Gastrocnemius medialis (tissue), 4 donors: ENCODE measurements around the gene LHCGR. TPM values are rescaled to one million over a fixed set of nuclear protein-coding genes. Genes with fewer than 3 reads are reported as not detected.

ENCODE experiments used
- ATAC-seq, 2 donors: fragments of 150-250 bp; one replicate each; pipeline ENCODE4 v1.9.1; 2016
- DNase-seq, 2 donors: peaks; one replicate each; pipeline ENCODE4 v3.0.0-alpha.2; 2019
- H3K27ac ChIP-seq, 4 donors: fragments of 200-600 bp; sonication (generic); 1 replicate in 1 of 4; 2 replicates in 3 of 4; pipeline ENCODE4 v1.5.1; 2016 to 2018; ENCODE audit warnings: mild to moderate bottlenecking in 2 of 4, moderate library complexity in 1 of 4
- H3K27me3 ChIP-seq, 3 donors: fragments of 200-600 bp; sonication (generic) in 2 of 3; 1 replicate in 1 of 3; 2 replicates in 2 of 3; pipeline versions ENCODE4 v1.5.1 to v1.6.0; 2016 to 2019; ENCODE audit warnings: mild to moderate bottlenecking in 1 of 3, moderate library complexity in 1 of 3
- H3K36me3 ChIP-seq, 2 donors: fragments of 200-600 bp; sonication (generic) in 1 of 2; one replicate each; pipeline ENCODE4 v1.5.1; 2017 to 2018
- H3K4me1 ChIP-seq, 2 donors: fragments of 200-600 bp; sonication (generic) in 1 of 2; one replicate each; pipeline ENCODE4 v1.5.1; 2016 to 2017; ENCODE audit warnings: mild to moderate bottlenecking in 2 of 2
- H3K4me3 ChIP-seq, 4 donors: fragments of 200-600 bp; sonication (generic) in 3 of 4; 1 replicate in 1 of 4; 2 replicates in 3 of 4; pipeline ENCODE4 v1.5.1; 2016 to 2019; ENCODE audit warnings: mild to moderate bottlenecking in 2 of 4
- H3K9me3 ChIP-seq, 3 donors: fragments of 200-600 bp; sonication (generic) in 2 of 3; 1 replicate in 1 of 3; 2 replicates in 2 of 3; pipeline ENCODE4 v1.5.1; 2016 to 2019
- POLR2A ChIP-seq, 2 donors: fragments of 450-650 bp; IDR thresholded peaks; one replicate each; pipeline ENCODE4 v1.6.1; 2017; ENCODE audit warnings: antibody characterized with exemption in 2 of 2, mild to moderate bottlenecking in 2 of 2, moderate library complexity in 2 of 2
- in situ Hi-C, 4 donors: fragments of 200-750 bp; cut with MboI; loops; one replicate each; pipeline versions ENCODE4 v1.15.0 to v1.8.0; 2017; ENCODE audit warnings: low sequenced_read_pairs in 4 of 4
- intact Hi-C: fragments of 100-400 bp; cut with DNase I; formaldehyde crosslinking; loops from one replicate; pipeline ENCODE4 v1.15.1; 2023; ENCODE audit warnings: low total_unique reads
- total RNA-seq, 4 donors: library from RNA; depleted of rRNA; stranded (reverse); fragments of >200 nt; gene quantifications; one replicate each; pipeline versions ENCODE4 v1.1.0 to v1.2.3, GENCODE V29; 2016
- TF ChIP-seq, protein P1 (sequence below), 5 experiments: fragments of 450-650 bp in 3 of 5; fragments of 200-600 bp in 2 of 5; sonication (generic) in 2 of 5; IDR thresholded peaks in 4 of 5; conservative IDR thresholded peaks in 1 of 5; 1 replicate in 4 of 5; 2 replicates in 1 of 5; pipeline ENCODE4 v1.5.1; 2016 to 2019; ENCODE audit warnings: antibody characterized with exemption in 5 of 5, mild to moderate bottlenecking in 3 of 5, moderate library complexity in 3 of 5

LHCGR gene
- total RNA-seq, 4 donors from 2014 or later, result not detected

DNA sequence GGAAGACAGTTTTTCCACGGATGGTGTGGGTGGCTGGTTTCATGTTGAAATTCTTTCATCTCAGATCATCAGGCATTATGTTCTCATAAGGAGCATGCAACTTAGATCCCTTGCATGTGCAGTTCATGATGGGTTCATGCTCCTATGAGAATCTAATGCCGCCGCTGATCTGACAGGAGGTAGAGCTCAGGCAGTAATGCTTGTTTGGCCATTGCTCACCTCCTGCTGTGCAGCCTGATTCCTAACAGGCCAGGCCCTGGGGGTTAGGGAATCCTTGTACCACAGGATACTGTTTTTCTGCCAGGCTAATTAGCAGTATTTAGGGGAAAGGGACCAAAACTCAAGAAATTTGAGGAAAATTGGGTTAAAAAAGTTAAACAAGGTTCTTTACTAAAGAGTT is 5.3 kb upstream of the LHCGR start:
- Histone ChIP-seq H3K4me1 (no peaks in the 10 kb centered on the region), H3K9me3 (no peaks in the 10 kb centered on the region), H3K36me3 (no peaks in the 10 kb centered on the region), H3K27ac (no peak overlapping the region), H3K27me3 (peaks cover 0 to 5% (median 0%) of the 10 kb centered on the region in 3 donors), H3K4me3 (no peak overlapping the region)
- no peak for TF ChIP-seq POLR2A (IDR thresholded peaks at IDR 0.05)
- TF ChIP-seq, protein P1, sequence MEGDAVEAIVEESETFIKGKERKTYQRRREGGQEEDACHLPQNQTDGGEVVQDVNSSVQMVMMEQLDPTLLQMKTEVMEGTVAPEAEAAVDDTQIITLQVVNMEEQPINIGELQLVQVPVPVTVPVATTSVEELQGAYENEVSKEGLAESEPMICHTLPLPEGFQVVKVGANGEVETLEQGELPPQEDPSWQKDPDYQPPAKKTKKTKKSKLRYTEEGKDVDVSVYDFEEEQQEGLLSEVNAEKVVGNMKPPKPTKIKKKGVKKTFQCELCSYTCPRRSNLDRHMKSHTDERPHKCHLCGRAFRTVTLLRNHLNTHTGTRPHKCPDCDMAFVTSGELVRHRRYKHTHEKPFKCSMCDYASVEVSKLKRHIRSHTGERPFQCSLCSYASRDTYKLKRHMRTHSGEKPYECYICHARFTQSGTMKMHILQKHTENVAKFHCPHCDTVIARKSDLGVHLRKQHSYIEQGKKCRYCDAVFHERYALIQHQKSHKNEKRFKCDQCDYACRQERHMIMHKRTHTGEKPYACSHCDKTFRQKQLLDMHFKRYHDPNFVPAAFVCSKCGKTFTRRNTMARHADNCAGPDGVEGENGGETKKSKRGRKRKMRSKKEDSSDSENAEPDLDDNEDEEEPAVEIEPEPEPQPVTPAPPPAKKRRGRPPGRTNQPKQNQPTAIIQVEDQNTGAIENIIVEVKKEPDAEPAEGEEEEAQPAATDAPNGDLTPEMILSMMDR (IDR thresholded peaks at IDR 0.05 in 4 of 5, conservative IDR thresholded peaks at IDR 0.05 in 1 of 5), result no peak
- intact Hi-C loops (no loop called here), in situ Hi-C loops (no loop called here)
- ATAC-seq, result no peak
- DNase-seq, result no peak

DNA sequence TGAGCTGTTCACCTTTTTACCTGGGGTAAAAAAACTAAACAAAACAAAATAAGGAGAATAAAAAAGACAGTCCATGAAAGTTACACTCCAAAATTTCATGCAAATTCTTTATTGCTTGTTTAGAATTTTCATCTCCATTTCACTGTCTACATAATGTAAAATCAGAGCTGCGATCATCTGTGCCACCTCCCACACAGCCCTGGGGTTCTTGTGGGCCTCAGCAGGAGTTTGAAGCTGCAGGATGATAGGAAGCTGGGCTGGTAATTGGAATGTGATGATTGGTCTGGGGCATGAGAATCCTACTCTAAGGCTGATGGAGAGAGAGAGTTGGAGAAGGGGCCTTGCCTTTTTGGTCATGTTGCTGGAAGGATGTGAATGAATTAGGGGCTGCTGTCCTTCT is 4.2 kb upstream of the LHCGR start:
- in situ Hi-C loops, result no loop called here
- ATAC-seq, result no peak

DNA sequence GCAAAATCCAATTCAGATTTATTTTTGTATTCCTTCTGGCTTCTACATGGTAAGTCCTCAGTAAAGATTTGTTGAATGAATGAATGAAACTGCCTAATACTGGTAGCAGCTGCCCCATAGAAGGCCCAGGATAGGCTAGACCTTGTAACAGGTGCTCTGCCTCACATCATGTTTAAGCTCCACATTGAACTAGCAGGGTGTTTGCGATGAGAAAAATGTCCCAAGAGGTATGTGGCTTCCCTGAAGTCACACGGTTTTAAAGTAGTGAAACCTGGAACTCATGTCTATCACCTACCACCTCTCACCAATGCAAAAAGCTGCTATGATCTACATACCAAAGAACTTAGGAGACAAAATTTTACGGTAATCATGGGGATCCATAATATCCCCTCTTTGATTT is 765 bp upstream of the LHCGR start:
- ATAC-seq (no peak), DNase-seq (no peak)
- intact Hi-C loops (no loop called here), in situ Hi-C loops (no loop called here)
- H3K4me1 ChIP-seq, result no peaks in the 10 kb centered on the region
- TF ChIP-seq, protein P1 (IDR thresholded peaks at IDR 0.05 in 4 of 5, conservative IDR thresholded peaks at IDR 0.05 in 1 of 5), result no peak
- TF ChIP-seq POLR2A (IDR thresholded peaks at IDR 0.05), result no peak
- no peaks in the 10 kb centered on the region for H3K36me3 ChIP-seq
- H3K27me3 ChIP-seq, result peaks cover 0 to 6% (median 3%) of the 10 kb centered on the region in 3 donors
- no peak overlapping the region for H3K27ac ChIP-seq
- H3K9me3 ChIP-seq, result no peaks in the 10 kb centered on the region
- H3K4me3 ChIP-seq, result no peak overlapping the region

More for the DNA sequence above, 4.2 kb upstream of the LHCGR start:
- intact Hi-C loops, result no loop called here
- Histone ChIP-seq H3K27ac (no peak overlapping the region), H3K36me3 (no peaks in the 10 kb centered on the region), H3K4me1 (no peaks in the 10 kb centered on the region), H3K9me3 (no peaks in the 10 kb centered on the region), H3K4me3 (no peak overlapping the region), H3K27me3 (peaks cover 0 to 6% (median 3%) of the 10 kb centered on the region in 3 donors)
- TF ChIP-seq, protein P1 (IDR thresholded peaks at IDR 0.05 in 4 of 5, conservative IDR thresholded peaks at IDR 0.05 in 1 of 5), result no peak
- no peak for TF ChIP-seq POLR2A (IDR thresholded peaks at IDR 0.05)
- DNase-seq, result no peak

- no peak for TF ChIP-seq POLR2A (IDR thresholded peaks at IDR 0.05)
- TF ChIP-seq, protein P1 (IDR thresholded peaks at IDR 0.05 in 4 of 5, conservative IDR thresholded peaks at IDR 0.05 in 1 of 5), result no peak
- no peaks in the 10 kb centered on the region for H3K36me3 ChIP-seq
- no peak overlapping the region for H3K4me3 ChIP-seq
- DNase-seq, result no peak
- intact Hi-C loops, result no loop called here
- peaks cover 0 to 6% (median 3%) of the 10 kb centered on the region in 3 donors for H3K27me3 ChIP-seq
- ATAC-seq, result no peak
- no peak overlapping the region for H3K27ac ChIP-seq
- in situ Hi-C loops, result no loop called here
- no peaks in the 10 kb centered on the region for H3K9me3 ChIP-seq
- no peaks in the 10 kb centered on the region for H3K4me1 ChIP-seq
Measured at GRCh38 chr2:48754874-48755273, 650 bp downstream of the LHCGR start.

DNA sequence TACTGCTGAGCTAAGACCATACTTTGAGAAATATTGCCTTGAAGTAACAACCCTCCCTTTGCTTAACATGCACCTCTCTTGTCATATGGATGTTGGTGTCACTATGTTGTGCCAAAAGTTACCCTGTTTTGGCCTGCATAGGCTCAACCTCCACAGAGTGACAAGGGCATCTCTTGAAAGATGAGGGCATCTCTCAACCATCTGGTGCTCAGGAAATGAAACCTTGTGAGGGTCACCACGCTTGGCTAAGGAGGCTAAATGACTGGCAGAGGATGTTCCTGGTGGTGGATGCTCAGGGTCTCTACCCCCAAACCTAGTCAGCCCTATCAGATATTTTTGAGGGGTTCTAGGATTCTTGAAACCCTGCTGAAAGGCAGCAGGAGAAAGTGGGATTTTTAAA is 2.3 kb downstream of the LHCGR start:
- in situ Hi-C loops, result no loop called here
- no peak overlapping the region for H3K27ac ChIP-seq
- no peaks in the 10 kb centered on the region for H3K9me3 ChIP-seq
- intact Hi-C loops, result no loop called here
- DNase-seq (no peak), ATAC-seq (no peak)
- H3K36me3 ChIP-seq, result no peaks in the 10 kb centered on the region
- TF ChIP-seq POLR2A (IDR thresholded peaks at IDR 0.05), result no peak
- no peaks in the 10 kb centered on the region for H3K4me1 ChIP-seq
- H3K4me3 ChIP-seq, result no peak overlapping the region
- peaks cover 0 to 6% (median 3%) of the 10 kb centered on the region in 3 donors for H3K27me3 ChIP-seq
